Measurements from ENCODE around the gene CSRP1.

CSRP1 gene

DNA sequence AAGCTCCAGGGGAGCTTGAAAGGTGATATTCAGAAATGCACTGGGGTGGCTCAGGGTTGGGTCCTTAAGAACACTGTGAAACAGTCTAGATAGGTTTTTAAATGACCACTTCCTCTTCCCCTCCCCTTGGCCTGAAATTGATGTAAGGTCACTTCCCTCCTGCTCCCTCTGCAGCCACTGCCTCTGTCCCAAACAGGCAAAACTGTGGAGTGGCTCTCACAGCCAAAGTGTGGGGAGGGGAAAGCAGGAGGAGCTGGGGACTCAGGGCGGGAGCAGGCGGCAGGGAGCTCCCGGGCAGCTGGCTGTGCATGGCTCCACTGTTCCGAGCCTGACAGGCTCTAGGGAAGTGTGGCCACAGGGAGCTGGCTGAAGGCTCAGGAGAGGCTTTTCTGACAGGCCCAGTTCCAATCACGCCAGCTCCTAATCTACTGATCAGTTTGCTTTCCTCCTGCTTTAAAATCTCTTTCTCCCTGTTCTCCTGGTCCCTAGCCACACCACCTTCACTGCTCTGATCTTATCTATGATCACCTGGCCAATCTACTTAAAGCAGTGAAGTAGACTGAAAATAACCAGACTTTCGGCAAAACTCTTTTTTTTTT is 5.1 kb upstream of the CSRP1 start:
- TF ChIP-seq, protein P1, sequence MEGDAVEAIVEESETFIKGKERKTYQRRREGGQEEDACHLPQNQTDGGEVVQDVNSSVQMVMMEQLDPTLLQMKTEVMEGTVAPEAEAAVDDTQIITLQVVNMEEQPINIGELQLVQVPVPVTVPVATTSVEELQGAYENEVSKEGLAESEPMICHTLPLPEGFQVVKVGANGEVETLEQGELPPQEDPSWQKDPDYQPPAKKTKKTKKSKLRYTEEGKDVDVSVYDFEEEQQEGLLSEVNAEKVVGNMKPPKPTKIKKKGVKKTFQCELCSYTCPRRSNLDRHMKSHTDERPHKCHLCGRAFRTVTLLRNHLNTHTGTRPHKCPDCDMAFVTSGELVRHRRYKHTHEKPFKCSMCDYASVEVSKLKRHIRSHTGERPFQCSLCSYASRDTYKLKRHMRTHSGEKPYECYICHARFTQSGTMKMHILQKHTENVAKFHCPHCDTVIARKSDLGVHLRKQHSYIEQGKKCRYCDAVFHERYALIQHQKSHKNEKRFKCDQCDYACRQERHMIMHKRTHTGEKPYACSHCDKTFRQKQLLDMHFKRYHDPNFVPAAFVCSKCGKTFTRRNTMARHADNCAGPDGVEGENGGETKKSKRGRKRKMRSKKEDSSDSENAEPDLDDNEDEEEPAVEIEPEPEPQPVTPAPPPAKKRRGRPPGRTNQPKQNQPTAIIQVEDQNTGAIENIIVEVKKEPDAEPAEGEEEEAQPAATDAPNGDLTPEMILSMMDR (conservative IDR thresholded peaks at IDR 0.05; ENCODE audit: low read depth, low read length), result no peak
- no peak overlapping the region for H3K4me3 ChIP-seq (ENCODE audit: low read depth, low read length)
- DNase-seq (ENCODE audit: low read depth), result peak; percentile 38

DNA sequence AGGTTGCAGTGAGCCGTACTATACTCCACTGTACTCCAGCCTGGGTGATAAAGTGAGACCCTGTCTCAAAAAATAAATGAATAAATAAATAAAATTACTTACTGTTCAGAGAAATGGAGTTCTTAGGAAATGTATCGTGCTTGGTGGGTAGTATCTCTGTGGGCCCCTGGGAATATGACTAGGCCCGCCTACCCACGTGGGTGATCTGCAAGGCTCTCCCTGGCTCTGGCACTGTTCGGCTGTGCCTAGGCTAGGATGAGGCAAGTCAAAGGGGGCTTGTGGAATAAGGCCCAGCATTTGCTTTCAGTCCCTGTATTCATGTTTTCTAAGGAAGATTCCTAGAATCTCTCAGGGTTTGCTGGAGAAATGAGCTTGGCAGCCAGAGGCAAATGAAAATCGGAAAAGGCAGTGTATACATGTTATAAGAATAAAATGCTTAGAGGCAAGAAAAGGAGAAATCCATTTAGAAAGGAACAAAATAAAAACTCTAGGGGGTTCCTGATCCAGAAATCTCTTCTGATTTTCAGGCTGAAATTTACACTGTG is 4.5 kb upstream of the CSRP1 start:
- no peak for DNase-seq (ENCODE audit: low read depth)

DNA sequence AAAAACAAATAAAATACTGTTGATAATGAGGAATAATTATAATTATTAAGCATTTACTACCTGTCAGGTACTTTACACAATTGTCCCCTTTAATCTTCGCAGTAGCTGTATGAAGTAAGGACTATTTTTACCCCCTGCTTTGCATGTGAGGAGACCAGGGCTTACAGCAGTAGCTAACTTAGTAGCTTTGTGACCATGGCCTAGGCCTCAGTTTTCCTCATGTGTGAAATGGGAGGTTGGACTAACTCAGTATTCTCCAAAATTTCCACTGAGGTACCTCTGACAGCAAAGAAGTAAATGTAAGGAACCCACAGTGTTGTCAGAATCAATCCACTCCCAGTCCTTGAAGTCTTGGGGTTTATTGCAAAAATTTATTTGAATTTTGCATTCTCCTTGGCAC is 3.8 kb upstream of the CSRP1 start:
- no peak for DNase-seq (ENCODE audit: low read depth)
- TF ChIP-seq, protein P1 (conservative IDR thresholded peaks at IDR 0.05; ENCODE audit: low read depth, low read length), result no peak
- no peak overlapping the region for H3K4me3 ChIP-seq (ENCODE audit: low read depth, low read length)

More for the DNA sequence above, 4.5 kb upstream of the CSRP1 start:
- TF ChIP-seq, protein P1 (conservative IDR thresholded peaks at IDR 0.05; ENCODE audit: low read depth, low read length), result no peak
- no peak overlapping the region for H3K4me3 ChIP-seq (ENCODE audit: low read depth, low read length)

DNA sequence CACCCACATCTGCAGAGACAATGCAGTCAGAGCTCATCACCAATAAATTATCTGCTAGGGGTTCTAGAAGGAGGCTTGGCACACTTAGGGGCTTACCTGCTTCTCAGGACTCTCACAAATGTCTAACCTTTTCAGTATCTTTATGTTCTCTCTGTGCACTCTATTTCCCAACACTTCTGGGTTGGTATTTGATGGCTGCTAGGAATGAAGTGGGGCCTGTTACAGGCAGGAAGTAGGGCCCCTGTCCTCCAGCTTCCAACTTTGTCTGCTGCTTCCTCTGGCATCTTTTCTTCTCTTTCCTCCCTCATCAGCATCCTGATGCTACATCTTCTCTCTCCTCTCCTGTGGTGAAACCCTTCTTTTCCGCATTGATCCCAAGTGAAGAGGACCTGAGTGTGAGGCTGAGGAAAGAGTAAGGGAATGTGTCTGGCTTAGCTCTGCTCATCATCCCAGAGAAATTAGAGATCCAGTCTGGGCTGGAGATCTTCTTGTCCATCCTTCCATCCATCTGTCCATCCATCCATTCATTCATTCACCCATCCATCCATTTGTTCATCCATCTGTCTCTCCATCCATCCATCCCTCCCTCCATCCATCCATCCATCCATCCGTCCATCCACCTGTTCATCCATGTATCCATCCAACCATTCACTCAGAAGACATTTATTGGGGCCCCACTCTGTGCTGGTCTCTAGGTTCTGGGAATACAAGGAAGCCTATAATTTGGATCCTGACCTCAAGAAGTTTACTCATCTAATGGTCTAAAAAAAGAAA is 2.9 kb upstream of the CSRP1 start:
- TF ChIP-seq, protein P1 (conservative IDR thresholded peaks at IDR 0.05; ENCODE audit: low read depth, low read length), result no peak
- no peak for DNase-seq (ENCODE audit: low read depth)
- no peak overlapping the region for H3K4me3 ChIP-seq (ENCODE audit: low read depth, low read length)

GRCh38 chr1:201508809-201509208 is 1.9 kb upstream of the CSRP1 start:
- H3K4me3 ChIP-seq (ENCODE audit: low read depth, low read length), result no peak overlapping the region
- peak; percentile 58 for DNase-seq (ENCODE audit: low read depth)
- TF ChIP-seq, protein P1 (conservative IDR thresholded peaks at IDR 0.05; ENCODE audit: low read depth, low read length), result no peak

DNA sequence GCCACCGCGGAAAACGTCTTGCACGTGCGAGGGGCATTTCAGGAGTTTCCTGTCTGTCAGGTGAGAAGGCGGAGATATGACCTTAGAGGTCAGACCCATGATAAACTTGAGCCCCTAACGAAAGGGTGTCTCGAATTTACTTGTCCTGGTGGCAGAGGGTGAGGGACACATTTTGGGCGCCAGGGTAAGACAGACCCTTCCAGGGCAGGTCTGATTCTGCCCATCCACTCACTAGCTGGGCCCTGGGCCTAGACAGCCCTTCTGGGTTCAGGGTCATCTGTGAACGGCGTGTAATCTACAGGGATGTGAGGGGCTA is 395 bp upstream of the CSRP1 start:
- H3K4me3 ChIP-seq (ENCODE audit: low read depth, low read length), result peak overlapping the region; percentile 78
- TF ChIP-seq, protein P1 (conservative IDR thresholded peaks at IDR 0.05; ENCODE audit: low read depth, low read length), result no peak
- DNase-seq (ENCODE audit: low read depth), result no peak

Measured in choroid plexus epithelial cell (primary cell).